ENCODE measurements around the gene ZMYND8.

GRCh38 chr20:47188540-47188939, 168.0 kb downstream of the ZMYND8 start:
- no peak for TF ChIP-seq CTCF (conservative IDR thresholded peaks at IDR 0.05)
- no peak for TF ChIP-seq EZH2 (IDR thresholded peaks at IDR 0.05; ENCODE audit: low read depth)
